ENCODE data around the gene LYPD4.

DNA sequence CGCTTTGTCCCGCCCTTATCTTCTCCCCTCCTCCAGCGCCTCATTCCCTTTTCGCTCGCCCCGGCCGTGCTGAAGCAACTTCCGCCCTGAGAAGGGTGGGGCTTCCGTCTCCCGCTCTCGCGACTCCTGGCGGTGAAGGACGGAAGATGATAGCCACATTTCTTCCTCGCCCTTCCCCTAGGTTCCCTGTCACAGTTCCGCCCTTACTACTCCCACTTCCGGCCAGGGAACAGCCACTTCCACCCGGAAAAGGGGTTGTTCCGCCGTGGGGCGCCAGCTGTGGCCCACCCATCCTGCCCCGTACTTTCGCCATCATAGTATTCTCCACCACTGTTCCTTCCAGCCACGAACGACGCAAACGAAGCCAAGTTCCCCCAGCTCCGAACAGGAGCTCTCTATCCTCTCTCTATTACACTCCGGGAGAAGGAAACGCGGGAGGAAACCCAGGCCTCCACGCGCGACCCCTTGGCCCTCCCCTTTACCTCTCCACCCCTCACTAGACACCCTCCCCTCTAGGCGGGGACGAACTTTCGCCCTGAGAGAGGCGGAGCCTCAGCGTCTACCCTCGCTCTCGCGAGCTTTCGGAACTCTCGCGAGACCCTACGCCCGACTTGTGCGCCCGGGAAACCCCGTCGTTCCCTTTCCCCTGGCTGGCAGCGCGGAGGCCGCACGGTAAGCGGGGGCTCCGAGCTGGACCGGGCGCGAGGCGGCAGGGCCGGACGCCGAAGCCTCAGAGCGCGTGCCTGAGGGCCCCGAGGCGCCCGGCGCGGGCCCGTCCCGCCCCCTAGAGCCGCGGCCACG, 15.3 kb upstream of the LYPD4 start, which contains the start of gene RPS19:
- TF ChIP-seq FOXK1 (CRISPR knock-in tag; IDR thresholded peaks at IDR 0.05) (peak; percentile 63; the same call in 1 of the 2 replicates), ZSCAN18 (CRISPR knock-in tag; IDR thresholded peaks at IDR 0.05) (no peak), CTCF (IDR thresholded peaks at IDR 0.05) (0 out of 2 replicates have a peak, but pooled peaks have one; percentile 23), RELA (CRISPR knock-in tag; IDR thresholded peaks at IDR 0.05; ENCODE audit: borderline replicate concordance) (no peak), ATF2 (CRISPR knock-in tag; IDR thresholded peaks at IDR 0.05; ENCODE audit: borderline replicate concordance, low read depth) (no peak), IRF2 (CRISPR knock-in tag; IDR thresholded peaks at IDR 0.05; ENCODE audit: borderline replicate concordance, low read depth) (no peak), ZNF232 (CRISPR knock-in tag; IDR thresholded peaks at IDR 0.05) (peak; percentile 73; the same call in 1 of the 2 replicates), TEAD4 (CRISPR knock-in tag; IDR thresholded peaks at IDR 0.05) (0 out of 2 replicates have a peak, but pooled peaks have one; percentile 36), CREB1 (CRISPR knock-in tag; IDR thresholded peaks at IDR 0.05) (no peak)
- TF ChIP-seq, protein P1, sequence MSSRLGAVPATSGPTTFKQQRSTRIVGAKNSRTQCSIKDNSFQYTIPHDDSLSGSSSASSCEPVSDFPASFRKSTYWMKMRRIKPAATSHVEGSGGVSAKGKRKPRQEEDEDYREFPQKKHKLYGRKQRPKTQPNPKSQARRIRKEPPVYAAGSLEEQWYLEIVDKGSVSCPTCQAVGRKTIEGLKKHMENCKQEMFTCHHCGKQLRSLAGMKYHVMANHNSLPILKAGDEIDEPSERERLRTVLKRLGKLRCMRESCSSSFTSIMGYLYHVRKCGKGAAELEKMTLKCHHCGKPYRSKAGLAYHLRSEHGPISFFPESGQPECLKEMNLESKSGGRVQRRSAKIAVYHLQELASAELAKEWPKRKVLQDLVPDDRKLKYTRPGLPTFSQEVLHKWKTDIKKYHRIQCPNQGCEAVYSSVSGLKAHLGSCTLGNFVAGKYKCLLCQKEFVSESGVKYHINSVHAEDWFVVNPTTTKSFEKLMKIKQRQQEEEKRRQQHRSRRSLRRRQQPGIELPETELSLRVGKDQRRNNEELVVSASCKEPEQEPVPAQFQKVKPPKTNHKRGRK (CRISPR knock-in tag; IDR thresholded peaks at IDR 0.05; ENCODE audit: borderline replicate concordance) = no peak
- TF ChIP-seq, protein P2, sequence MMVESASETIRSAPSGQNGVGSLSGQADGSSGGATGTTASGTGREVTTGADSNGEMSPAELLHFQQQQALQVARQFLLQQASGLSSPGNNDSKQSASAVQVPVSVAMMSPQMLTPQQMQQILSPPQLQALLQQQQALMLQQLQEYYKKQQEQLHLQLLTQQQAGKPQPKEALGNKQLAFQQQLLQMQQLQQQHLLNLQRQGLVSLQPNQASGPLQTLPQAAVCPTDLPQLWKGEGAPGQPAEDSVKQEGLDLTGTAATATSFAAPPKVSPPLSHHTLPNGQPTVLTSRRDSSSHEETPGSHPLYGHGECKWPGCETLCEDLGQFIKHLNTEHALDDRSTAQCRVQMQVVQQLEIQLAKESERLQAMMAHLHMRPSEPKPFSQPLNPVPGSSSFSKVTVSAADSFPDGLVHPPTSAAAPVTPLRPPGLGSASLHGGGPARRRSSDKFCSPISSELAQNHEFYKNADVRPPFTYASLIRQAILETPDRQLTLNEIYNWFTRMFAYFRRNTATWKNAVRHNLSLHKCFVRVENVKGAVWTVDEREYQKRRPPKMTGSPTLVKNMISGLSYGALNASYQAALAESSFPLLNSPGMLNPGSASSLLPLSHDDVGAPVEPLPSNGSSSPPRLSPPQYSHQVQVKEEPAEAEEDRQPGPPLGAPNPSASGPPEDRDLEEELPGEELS (CRISPR knock-in tag; IDR thresholded peaks at IDR 0.05) = peak; percentile 92
- TF ChIP-seq, protein P3, sequence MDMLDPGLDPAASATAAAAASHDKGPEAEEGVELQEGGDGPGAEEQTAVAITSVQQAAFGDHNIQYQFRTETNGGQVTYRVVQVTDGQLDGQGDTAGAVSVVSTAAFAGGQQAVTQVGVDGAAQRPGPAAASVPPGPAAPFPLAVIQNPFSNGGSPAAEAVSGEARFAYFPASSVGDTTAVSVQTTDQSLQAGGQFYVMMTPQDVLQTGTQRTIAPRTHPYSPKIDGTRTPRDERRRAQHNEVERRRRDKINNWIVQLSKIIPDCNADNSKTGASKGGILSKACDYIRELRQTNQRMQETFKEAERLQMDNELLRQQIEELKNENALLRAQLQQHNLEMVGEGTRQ (CRISPR knock-in tag; IDR thresholded peaks at IDR 0.05) = peak; percentile 10; the same call in 1 of the 2 replicates
- TF ChIP-seq, protein P4, sequence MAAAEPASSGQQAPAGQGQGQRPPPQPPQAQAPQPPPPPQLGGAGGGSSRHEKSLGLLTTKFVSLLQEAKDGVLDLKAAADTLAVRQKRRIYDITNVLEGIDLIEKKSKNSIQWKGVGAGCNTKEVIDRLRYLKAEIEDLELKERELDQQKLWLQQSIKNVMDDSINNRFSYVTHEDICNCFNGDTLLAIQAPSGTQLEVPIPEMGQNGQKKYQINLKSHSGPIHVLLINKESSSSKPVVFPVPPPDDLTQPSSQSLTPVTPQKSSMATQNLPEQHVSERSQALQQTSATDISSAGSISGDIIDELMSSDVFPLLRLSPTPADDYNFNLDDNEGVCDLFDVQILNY (CRISPR knock-in tag; IDR thresholded peaks at IDR 0.05) = no peak
- TF ChIP-seq, protein P5, sequence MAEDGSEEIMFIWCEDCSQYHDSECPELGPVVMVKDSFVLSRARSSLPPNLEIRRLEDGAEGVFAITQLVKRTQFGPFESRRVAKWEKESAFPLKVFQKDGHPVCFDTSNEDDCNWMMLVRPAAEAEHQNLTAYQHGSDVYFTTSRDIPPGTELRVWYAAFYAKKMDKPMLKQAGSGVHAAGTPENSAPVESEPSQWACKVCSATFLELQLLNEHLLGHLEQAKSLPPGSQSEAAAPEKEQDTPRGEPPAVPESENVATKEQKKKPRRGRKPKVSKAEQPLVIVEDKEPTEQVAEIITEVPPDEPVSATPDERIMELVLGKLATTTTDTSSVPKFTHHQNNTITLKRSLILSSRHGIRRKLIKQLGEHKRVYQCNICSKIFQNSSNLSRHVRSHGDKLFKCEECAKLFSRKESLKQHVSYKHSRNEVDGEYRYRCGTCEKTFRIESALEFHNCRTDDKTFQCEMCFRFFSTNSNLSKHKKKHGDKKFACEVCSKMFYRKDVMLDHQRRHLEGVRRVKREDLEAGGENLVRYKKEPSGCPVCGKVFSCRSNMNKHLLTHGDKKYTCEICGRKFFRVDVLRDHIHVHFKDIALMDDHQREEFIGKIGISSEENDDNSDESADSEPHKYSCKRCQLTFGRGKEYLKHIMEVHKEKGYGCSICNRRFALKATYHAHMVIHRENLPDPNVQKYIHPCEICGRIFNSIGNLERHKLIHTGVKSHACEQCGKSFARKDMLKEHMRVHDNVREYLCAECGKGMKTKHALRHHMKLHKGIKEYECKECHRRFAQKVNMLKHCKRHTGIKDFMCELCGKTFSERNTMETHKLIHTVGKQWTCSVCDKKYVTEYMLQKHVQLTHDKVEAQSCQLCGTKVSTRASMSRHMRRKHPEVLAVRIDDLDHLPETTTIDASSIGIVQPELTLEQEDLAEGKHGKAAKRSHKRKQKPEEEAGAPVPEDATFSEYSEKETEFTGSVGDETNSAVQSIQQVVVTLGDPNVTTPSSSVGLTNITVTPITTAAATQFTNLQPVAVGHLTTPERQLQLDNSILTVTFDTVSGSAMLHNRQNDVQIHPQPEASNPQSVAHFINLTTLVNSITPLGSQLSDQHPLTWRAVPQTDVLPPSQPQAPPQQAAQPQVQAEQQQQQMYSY (CRISPR knock-in tag; IDR thresholded peaks at IDR 0.05) = 0 out of 2 replicates have a peak, but pooled peaks have one; percentile 44

Data from WTC11 (cell line).